PC-9 (cell line): ENCODE data around the gene CKM. TPM values are rescaled to one million over a fixed set of nuclear protein-coding genes. Genes with fewer than 3 reads are reported as not detected.

Experiments
- BruUV-seq: library from RNA; stranded (reverse); fragments of 400-500 nt; replicated peaks from 2 replicates; lab custom pipeline; 2021; lab: Mats Ljungman, UMichigan
- CTCF ChIA-PET: fragments of 300-600 bp; sonication (Branson Sonifier 250); formaldehyde crosslinking; loops from one replicate; lab custom pipeline; 2022; ENCODE audit warnings: antibody characterized with exemption; lab: Charles Lee
- POLR2A ChIA-PET: fragments of 300-600 bp; sonication (Branson Sonifier 250); formaldehyde crosslinking; loops from one replicate; lab custom pipeline; 2022; ENCODE audit warnings: antibody characterized with exemption; ENCODE audit not compliant: unreplicated experiment; lab: Charles Lee
- DNase-seq, 2 experiments: peaks; one replicate each; pipeline versions ENCODE4 v3.0.0 to v3.0.0-alpha.2; 2015 to 2022; ENCODE audit warnings: mixed read lengths in 1 of 2
- H2AFZ ChIP-seq: fragments of 200-600 bp; sonication (generic); 2 replicates; pipeline ENCODE4 v1.8.1; 2017; ENCODE audit warnings: antibody characterized with exemption
- H3F3A ChIP-seq: fragments of 200-600 bp; sonication (generic); 2 replicates; pipeline ENCODE4 v1.8.1; 2017; ENCODE audit warnings: antibody characterized with exemption, mild to moderate bottlenecking, low read depth; ENCODE audit not compliant: insufficient read depth
- H3K27ac ChIP-seq: fragments of 200-600 bp; sonication (generic); 2 replicates; pipeline ENCODE4 v1.6.1; 2016; ENCODE audit warnings: mixed run types
- H3K27me3 ChIP-seq: fragments of 200-600 bp; sonication (generic); 2 replicates; pipeline ENCODE4 v1.6.1; 2016; ENCODE audit warnings: low read depth, mixed run types; ENCODE audit not compliant: insufficient read depth
- H3K36me3 ChIP-seq: fragments of 200-600 bp; sonication (generic); 2 replicates; pipeline ENCODE4 v1.6.1; 2016; ENCODE audit warnings: low read depth, mixed run types
- H3K4me1 ChIP-seq: fragments of 200-600 bp; sonication (generic); replicated peaks from 2 replicates; pipeline ENCODE4 v1.6.1; 2016; ENCODE audit warnings: mixed run types; ENCODE audit not compliant: insufficient read depth
- H3K4me2 ChIP-seq: fragments of 200-600 bp; sonication (generic); 2 replicates; pipeline ENCODE4 v1.6.1; 2017; ENCODE audit warnings: mixed run types
- H3K4me3 ChIP-seq: fragments of 200-600 bp; sonication (generic); 2 replicates; pipeline ENCODE4 v1.6.1; 2016; ENCODE audit warnings: mixed run types
- H3K79me2 ChIP-seq: fragments of 200-600 bp; sonication (generic); 2 replicates; pipeline ENCODE4 v1.6.1; 2017; ENCODE audit warnings: low read depth, mixed run types
- H3K9me2 ChIP-seq: fragments of 200-600 bp; sonication (generic); 2 replicates; pipeline ENCODE4 v1.8.1; 2017; ENCODE audit warnings: mild to moderate bottlenecking; ENCODE audit not compliant: insufficient read depth
- H3K9me3 ChIP-seq: fragments of 200-600 bp; sonication (generic); 2 replicates; pipeline ENCODE4 v1.8.1; 2016; ENCODE audit warnings: low read depth; ENCODE audit not compliant: insufficient read depth
- H4K20me1 ChIP-seq: fragments of 200-600 bp; sonication (generic); 2 replicates; pipeline ENCODE4 v1.8.1; 2017; ENCODE audit not compliant: insufficient read depth
- EZH2 ChIP-seq: fragments of 200-600 bp; sonication (generic); IDR thresholded peaks from 2 replicates; pipeline ENCODE4 v1.8.0; 2017; ENCODE audit warnings: antibody characterized with exemption, low read depth
- intact Hi-C: fragments of 100-400 bp; cut with micrococcal nuclease; formaldehyde crosslinking; loops from one replicate; pipeline ENCODE4 v1.10.0; 2022; ENCODE audit not compliant: unreplicated experiment
- total RNA-seq: library from RNA; stranded (reverse); gene quantifications from 2 replicates; pipeline ENCODE4 v1.2.3, GENCODE V29; 2021
- TF ChIP-seq, protein P1 (sequence below): fragments of 200-600 bp; sonication (generic); conservative IDR thresholded peaks from 2 replicates; pipeline ENCODE4 v1.6.1; 2017; ENCODE audit warnings: mixed run types, antibody characterized with exemption, mild to moderate bottlenecking, moderate library complexity

The CKM gene
- total RNA-seq, 1 experiment from 2014 or later, result not detected

DNA sequence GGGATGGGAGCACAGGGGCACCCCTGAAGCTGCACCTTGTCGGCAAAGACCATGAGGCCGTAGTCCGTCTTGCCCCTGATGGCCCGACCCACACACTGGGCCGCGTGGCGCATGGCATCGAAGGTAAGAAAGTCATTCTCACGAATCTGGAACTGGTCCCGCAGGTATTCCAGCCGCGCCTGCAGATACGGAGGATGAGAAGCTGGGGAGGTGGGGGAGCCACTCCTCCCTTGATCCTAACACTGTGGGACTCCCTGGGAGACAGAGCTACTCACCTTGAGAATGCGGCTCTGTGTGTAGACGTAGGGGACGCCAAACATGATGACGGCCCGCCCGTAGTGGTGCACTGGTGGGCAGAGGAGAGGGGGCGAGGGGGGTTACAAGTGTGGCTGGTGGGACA is 29.8 kb upstream of the CKM start:
- Histone ChIP-seq H3F3A (peaks cover 6% of the 10 kb centered on the region; the same call in 1 of the 2 replicates), H3K9me3 (no peaks in the 10 kb centered on the region), H4K20me1 (no peaks in the 10 kb centered on the region), H2AFZ (no peak overlapping the region), H3K36me3 (no peaks in the 10 kb centered on the region), H3K9me2 (no peaks in the 10 kb centered on the region), H3K4me1 (no peaks in the 10 kb centered on the region), H3K4me2 (no peak overlapping the region), H3K27me3 (no peaks in the 10 kb centered on the region), H3K4me3 (no peak overlapping the region), H3K27ac (no peak overlapping the region), H3K79me2 (no peaks in the 10 kb centered on the region)
- intact Hi-C loops, result no loop called here
- no peak for TF ChIP-seq EZH2
- no TSS peak for BruUV-seq
- POLR2A ChIA-PET, result interaction anchor here (0.6 kb wide), 1 partner anchor 494 kb away, joined by 4 read pairs; no protein-coding TSS in a partner anchor
- DNase-seq, result no peak
- CTCF ChIA-PET, result interaction anchor here (0.5 kb wide), 1 partner anchor 43 kb away, joined by 3 read pairs; no protein-coding TSS in a partner anchor

DNA sequence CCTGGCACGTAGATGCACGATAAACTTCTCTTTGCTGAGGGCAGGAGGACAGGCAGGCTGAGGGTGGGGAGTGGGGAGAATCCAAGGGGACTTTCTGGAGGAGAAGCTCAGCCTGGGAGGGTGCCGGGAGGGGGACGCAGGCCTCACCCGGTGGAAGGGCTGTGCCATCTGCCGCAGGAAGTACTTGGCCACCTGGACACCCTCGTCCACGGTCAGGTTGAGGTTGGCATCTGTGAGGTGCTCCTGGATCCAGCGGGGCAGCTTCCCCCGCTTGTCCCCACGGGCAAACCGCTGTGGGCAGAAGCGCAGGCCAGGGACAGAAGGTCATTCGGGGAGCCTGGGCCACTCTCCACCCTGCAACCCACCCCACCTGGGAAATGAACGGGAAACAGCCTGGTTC is 29.4 kb upstream of the CKM start:
- H3K4me3 ChIP-seq, result no peak overlapping the region
- BruUV-seq, result no TSS peak
- no peak for DNase-seq
- no peaks in the 10 kb centered on the region for H3K36me3 ChIP-seq
- no peaks in the 10 kb centered on the region for H3K9me3 ChIP-seq
- H3K27me3 ChIP-seq, result no peaks in the 10 kb centered on the region
- TF ChIP-seq, protein P1, sequence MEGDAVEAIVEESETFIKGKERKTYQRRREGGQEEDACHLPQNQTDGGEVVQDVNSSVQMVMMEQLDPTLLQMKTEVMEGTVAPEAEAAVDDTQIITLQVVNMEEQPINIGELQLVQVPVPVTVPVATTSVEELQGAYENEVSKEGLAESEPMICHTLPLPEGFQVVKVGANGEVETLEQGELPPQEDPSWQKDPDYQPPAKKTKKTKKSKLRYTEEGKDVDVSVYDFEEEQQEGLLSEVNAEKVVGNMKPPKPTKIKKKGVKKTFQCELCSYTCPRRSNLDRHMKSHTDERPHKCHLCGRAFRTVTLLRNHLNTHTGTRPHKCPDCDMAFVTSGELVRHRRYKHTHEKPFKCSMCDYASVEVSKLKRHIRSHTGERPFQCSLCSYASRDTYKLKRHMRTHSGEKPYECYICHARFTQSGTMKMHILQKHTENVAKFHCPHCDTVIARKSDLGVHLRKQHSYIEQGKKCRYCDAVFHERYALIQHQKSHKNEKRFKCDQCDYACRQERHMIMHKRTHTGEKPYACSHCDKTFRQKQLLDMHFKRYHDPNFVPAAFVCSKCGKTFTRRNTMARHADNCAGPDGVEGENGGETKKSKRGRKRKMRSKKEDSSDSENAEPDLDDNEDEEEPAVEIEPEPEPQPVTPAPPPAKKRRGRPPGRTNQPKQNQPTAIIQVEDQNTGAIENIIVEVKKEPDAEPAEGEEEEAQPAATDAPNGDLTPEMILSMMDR, result no peak
- TF ChIP-seq EZH2, result no peak
- H4K20me1 ChIP-seq, result no peaks in the 10 kb centered on the region
- ChIA-PET POLR2A (no interaction called here), CTCF (no interaction called here)
- H3K79me2 ChIP-seq, result no peaks in the 10 kb centered on the region
- no peak overlapping the region for H3K4me2 ChIP-seq
- no peaks in the 10 kb centered on the region for H3K9me2 ChIP-seq
- no peak overlapping the region for H3K27ac ChIP-seq
- intact Hi-C loops, result no loop called here
- no peaks in the 10 kb centered on the region for H3K4me1 ChIP-seq
- no peak overlapping the region for H2AFZ ChIP-seq
- H3F3A ChIP-seq, result peaks cover 6% of the 10 kb centered on the region; the same call in 1 of the 2 replicates

DNA sequence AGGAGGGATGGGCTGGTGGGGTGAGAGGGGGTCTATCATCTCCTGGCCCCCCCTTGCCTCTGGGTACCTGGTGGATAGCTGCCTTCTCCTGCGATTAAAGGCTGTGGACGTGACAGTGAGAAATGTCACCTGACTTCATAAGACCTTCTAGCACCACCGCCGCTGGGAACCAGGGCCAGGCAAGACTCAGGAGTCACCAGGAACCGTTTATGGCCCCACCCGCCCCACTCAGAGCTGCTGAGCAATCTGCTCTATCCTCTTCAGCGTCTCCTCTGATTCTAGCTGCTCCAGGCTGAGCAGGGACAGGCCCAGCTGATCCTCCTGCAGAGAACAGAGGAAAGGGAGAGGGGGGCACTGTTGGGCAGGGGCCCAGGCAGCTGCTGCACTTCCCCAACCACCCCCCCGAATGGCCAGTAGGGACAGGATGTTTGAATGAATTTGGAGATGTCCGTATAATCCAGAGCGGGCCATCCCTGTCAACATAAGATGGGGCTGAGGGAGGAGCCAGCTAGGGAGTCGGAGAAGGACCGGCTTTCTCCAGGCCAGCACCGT is 28.8 kb upstream of the CKM start:
- POLR2A ChIA-PET, result no interaction called here
- no peak overlapping the region for H3K4me3 ChIP-seq
- no peaks in the 10 kb centered on the region for H4K20me1 ChIP-seq
- no TSS peak for BruUV-seq
- no peaks in the 10 kb centered on the region for H3K79me2 ChIP-seq
- no peaks in the 10 kb centered on the region for H3K36me3 ChIP-seq
- H3K4me1 ChIP-seq, result no peaks in the 10 kb centered on the region
- DNase-seq, result no peak
- H2AFZ ChIP-seq, result no peak overlapping the region
- TF ChIP-seq, protein P1, result no peak
- TF ChIP-seq EZH2, result no peak
- H3K9me2 ChIP-seq, result no peaks in the 10 kb centered on the region
- intact Hi-C loops, result no loop called here
- CTCF ChIA-PET, result no interaction called here
- H3K4me2 ChIP-seq, result no peak overlapping the region
- no peaks in the 10 kb centered on the region for H3K27me3 ChIP-seq
- peaks cover 6% of the 10 kb centered on the region; the same call in 1 of the 2 replicates for H3F3A ChIP-seq
- H3K27ac ChIP-seq, result no peak overlapping the region
- no peaks in the 10 kb centered on the region for H3K9me3 ChIP-seq
